AG09309 (cell line): ENCODE data around the gene SCAPER.
"Not testable (repeated sequence)": the region's sequence is repeated elsewhere in the genome, so short reads cannot be mapped to it uniquely, and the experiment has no call there.

ENCODE experiments used
- DNase-seq: peaks from one replicate; pipeline ENCODE4 v3.0.0-alpha.2; 2010; ENCODE audit warnings: low read depth
- H3K4me3 ChIP-seq: 2 replicates; pipeline ENCODE4 v1.5.1; 2011; ENCODE audit warnings: mild to moderate bottlenecking, low read depth, low read length, moderate library complexity; ENCODE audit not compliant: control insufficient read depth
- TF ChIP-seq, protein P1 (sequence below): IDR thresholded peaks from 2 replicates; pipeline ENCODE4 v1.5.1; 2011; ENCODE audit warnings: mild to moderate bottlenecking, low read depth, low read length, inconsistent platforms; ENCODE audit not compliant: insufficient read depth, control insufficient read depth; ENCODE audit errors: missing control alignments

Gene SCAPER

DNA sequence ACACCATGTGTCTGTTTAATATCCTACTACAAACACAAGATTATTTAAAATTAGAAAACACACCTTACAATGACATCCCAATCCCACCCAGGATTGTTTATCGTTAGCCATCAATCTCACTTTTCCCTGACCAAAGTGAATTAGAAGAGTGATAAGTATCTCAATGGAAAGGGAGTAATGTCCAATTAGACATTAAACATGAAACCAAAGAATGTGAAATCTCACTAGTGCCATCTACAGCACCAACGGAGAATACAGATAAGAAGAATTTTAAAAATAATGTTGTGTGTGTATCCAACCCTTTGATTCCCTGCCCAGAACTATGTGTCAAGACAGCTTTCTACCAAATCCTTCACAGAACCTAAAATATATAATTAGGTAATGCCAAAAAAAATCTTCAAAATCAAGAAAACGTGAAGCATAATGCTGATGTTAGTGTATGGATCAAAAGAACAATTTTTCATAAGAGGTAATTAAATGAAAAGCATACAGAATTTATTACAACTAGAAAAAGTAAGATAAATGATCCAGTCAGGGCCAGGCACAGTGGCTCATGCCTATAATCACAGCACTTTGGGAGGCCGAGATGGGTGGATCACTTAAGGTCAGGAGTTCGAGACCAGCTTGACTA, 64.2 kb downstream of the SCAPER start:
- TF ChIP-seq, protein P1, sequence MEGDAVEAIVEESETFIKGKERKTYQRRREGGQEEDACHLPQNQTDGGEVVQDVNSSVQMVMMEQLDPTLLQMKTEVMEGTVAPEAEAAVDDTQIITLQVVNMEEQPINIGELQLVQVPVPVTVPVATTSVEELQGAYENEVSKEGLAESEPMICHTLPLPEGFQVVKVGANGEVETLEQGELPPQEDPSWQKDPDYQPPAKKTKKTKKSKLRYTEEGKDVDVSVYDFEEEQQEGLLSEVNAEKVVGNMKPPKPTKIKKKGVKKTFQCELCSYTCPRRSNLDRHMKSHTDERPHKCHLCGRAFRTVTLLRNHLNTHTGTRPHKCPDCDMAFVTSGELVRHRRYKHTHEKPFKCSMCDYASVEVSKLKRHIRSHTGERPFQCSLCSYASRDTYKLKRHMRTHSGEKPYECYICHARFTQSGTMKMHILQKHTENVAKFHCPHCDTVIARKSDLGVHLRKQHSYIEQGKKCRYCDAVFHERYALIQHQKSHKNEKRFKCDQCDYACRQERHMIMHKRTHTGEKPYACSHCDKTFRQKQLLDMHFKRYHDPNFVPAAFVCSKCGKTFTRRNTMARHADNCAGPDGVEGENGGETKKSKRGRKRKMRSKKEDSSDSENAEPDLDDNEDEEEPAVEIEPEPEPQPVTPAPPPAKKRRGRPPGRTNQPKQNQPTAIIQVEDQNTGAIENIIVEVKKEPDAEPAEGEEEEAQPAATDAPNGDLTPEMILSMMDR: peak; percentile 55
- DNase-seq: peak; percentile 16
- no peak overlapping the region for H3K4me3 ChIP-seq

DNA sequence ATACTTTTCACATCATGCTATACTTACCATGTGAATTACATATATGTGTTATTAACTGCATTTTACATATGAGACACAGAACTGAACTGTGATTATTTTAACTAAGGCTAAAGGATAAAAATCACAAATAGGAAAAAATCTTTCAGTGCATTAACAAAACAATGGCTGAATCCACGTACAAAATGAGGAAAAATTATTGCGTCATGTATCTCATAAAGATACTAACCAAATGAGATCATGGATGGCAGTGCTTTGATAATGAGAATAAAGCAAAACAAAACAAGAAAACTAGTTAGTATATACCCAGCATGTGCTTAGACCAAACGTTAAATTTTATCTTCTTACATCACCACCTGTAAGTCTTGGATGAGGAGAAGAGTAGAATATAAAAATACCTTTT, 66.0 kb downstream of the SCAPER start:
- TF ChIP-seq, protein P1: no peak
- no peak for DNase-seq
- H3K4me3 ChIP-seq: no peak overlapping the region

DNA sequence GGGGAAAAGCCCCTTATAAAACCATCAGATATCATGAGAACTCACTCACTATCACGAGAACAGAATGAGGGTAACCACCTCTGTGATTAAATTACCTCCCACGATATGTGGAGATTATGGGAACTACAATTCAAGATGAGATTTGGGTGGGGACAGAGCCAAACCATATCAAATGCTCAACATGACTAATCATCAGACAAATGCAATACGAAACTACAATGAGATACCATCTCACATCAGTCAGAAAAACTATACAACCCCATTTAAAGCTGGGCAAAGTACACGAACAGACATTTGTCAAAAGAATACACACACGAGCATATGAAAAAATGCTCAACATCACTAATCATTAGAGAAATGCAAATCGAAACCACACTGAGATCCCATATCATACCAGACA, 67.7 kb downstream of the SCAPER start:
- TF ChIP-seq, protein P1: no peak
- no peak for DNase-seq
- no peak overlapping the region for H3K4me3 ChIP-seq

DNA sequence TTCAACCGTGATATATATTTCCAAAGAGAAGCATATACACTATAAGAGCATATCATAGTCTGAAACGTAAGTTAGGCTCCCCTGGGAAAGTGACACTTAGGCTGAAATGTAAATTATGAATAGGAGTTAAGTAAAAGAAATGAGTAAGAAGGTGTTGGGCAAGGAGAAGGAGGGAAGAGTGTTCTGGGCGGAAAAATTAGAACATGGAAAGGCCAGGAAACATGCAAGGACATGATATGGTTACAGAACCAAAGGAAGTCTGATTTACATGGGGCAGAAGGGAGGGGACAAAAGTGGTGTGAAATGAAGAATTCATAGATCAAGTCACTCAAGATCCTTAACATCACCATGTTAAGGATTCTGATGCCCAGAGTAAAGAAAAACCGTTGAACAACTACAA, 75.2 kb downstream of the SCAPER start:
- H3K4me3 ChIP-seq: no peak overlapping the region
- no peak for DNase-seq
- TF ChIP-seq, protein P1: no peak

DNA sequence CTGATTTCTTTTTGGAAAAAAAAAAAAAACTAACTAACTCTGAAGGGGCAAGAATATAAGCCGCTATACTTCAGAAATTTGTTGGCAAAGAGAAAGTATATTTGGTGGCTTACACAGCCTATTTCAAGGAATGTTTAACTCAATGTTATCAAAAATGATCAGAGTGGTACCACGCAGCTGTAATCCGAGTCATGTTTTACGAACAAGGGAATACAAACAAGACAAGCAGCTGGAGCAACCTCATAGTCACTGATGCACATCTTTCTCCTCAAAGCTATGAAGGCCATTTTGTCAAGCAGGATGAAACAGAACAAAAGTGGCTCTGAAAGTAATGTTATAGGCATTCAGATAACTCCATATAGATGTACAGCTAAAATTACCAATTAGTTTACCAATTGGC, 81.2 kb downstream of the SCAPER start:
- no peak for DNase-seq
- TF ChIP-seq, protein P1: no peak
- H3K4me3 ChIP-seq: no peak overlapping the region

DNA sequence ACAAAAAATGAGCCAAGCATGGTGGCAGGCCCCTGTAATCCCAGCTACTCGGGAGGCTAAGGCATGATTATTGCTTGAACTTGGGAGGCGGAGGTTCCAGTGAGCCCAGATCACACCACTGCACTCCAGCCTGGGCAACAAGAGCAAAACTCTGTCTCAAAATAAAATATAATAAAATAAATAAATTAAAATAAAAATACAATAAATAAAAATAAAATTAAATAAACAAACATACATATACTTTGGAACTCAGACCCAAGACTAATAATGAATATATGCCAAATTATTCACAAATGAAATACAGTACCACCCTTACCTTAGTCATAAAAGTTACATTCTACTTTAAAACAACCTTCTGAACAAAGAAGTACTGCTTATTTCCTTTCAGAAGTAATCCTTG, 81.8 kb downstream of the SCAPER start:
- no peak overlapping the region for H3K4me3 ChIP-seq
- TF ChIP-seq, protein P1: no peak
- no peak for DNase-seq

DNA sequence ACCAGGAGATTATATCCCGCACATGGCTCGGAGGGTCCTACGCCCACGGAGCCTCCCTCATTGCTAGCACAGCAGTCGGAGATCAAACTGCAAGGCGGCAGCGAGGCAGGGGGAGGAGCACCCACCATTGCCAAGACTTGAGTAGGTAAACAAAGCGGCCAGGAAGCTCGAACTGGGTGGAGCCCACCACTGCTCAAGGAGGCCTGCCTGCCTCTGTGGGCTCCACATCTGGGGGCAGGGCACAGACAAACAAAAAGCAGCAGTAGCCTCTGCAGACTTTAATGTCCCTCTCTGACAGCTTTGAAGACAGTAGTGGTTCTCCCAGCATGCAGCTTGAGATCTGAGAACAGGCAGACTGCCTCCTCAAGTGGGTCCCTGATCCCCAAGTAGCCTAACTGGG, 86.2 kb downstream of the SCAPER start:
- not testable (repeated sequence) for DNase-seq

More for the DNA sequence above, 86.2 kb downstream of the SCAPER start:
- not testable (repeated sequence) for H3K4me3 ChIP-seq
